ENCODE results near the gene SLC29A1.

DNA sequence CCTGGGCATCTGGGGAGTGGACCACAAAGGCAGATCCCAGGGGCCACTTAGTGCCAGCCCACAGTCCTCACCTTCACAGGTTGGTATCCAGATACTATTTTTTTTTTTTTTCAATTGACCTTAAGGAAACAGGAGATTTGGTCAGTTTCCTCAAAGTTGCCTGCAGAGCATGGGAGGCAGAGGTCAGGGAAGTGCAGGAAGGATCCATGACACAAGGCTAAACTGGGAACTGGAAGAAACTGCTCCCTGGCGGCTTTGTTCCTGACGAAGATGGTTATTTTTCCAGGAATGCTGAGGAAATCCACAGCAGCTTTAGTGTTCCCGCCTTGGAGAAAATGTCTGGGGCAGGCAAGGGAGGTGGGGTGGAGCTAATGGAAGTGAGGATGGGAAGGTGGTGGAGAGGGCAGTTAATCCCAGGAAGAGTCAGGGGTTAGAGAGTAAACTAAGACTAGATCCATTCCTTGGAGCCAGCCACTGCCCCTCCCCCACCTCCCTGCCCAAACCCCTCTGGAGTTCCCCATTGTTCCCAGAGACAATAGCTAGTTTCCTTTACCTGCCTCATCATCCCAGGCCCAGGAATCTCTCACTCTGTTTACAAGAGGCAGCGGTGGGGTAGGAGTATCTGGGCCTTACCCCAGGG, 20.9 kb upstream of the SLC29A1 start:
- TF ChIP-seq, protein P1, sequence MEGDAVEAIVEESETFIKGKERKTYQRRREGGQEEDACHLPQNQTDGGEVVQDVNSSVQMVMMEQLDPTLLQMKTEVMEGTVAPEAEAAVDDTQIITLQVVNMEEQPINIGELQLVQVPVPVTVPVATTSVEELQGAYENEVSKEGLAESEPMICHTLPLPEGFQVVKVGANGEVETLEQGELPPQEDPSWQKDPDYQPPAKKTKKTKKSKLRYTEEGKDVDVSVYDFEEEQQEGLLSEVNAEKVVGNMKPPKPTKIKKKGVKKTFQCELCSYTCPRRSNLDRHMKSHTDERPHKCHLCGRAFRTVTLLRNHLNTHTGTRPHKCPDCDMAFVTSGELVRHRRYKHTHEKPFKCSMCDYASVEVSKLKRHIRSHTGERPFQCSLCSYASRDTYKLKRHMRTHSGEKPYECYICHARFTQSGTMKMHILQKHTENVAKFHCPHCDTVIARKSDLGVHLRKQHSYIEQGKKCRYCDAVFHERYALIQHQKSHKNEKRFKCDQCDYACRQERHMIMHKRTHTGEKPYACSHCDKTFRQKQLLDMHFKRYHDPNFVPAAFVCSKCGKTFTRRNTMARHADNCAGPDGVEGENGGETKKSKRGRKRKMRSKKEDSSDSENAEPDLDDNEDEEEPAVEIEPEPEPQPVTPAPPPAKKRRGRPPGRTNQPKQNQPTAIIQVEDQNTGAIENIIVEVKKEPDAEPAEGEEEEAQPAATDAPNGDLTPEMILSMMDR (IDR thresholded peaks at IDR 0.05; ENCODE audit: low read depth, low read length, missing input control): no peak
- TF ChIP-seq, protein P2, sequence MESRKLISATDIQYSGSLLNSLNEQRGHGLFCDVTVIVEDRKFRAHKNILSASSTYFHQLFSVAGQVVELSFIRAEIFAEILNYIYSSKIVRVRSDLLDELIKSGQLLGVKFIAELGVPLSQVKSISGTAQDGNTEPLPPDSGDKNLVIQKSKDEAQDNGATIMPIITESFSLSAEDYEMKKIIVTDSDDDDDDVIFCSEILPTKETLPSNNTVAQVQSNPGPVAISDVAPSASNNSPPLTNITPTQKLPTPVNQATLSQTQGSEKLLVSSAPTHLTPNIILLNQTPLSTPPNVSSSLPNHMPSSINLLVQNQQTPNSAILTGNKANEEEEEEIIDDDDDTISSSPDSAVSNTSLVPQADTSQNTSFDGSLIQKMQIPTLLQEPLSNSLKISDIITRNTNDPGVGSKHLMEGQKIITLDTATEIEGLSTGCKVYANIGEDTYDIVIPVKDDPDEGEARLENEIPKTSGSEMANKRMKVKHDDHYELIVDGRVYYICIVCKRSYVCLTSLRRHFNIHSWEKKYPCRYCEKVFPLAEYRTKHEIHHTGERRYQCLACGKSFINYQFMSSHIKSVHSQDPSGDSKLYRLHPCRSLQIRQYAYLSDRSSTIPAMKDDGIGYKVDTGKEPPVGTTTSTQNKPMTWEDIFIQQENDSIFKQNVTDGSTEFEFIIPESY (IDR thresholded peaks at IDR 0.05): no peak
- no peak for TF ChIP-seq EGR1 (IDR thresholded peaks at IDR 0.05; ENCODE audit: low read depth in 2 of 2)
- no peak for TF ChIP-seq SP1 (IDR thresholded peaks at IDR 0.05)
- no peak for TF ChIP-seq REST (IDR thresholded peaks at IDR 0.05)
- TF ChIP-seq TAF1 (conservative IDR thresholded peaks at IDR 0.05): no peak
- TF ChIP-seq, protein P3, sequence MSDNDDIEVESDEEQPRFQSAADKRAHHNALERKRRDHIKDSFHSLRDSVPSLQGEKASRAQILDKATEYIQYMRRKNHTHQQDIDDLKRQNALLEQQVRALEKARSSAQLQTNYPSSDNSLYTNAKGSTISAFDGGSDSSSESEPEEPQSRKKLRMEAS (IDR thresholded peaks at IDR 0.05): no peak
- no peak for TF ChIP-seq FOXA1 (IDR thresholded peaks at IDR 0.05)
